ENCODE measurements around the gene ABHD12. TPM values are rescaled to one million over a fixed set of nuclear protein-coding genes. Genes with fewer than 3 reads are reported as not detected.
"Not testable (repeated sequence)": the region's sequence is repeated elsewhere in the genome, so short reads cannot be mapped to it uniquely, and the experiment has no call there.

The ABHD12 gene
- total and polyA plus RNA-seq, 2 donors (not counting 3 experiments of a cell fraction or from before 2014, with no cell fraction given) = 19.2 to 36.0 TPM

DNA sequence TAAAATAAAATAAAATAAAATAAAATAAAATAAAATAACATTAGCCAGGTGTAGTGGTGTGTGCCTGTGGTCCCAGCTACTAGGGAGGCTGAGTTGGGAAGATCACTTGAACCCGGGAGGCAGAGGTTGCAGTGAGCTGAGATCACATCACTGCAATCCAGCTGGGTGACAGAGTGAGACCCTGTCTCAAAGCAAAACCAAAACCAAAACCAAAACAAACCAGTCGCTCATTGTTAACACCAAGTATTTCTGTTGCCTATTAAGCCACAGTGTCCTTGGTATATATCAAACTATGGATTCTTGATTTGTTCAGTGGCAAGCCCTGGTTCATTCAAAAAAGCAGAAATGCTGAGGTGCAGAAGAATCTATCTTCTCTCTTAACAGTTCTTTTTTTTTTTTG lies 77.0 kb downstream of the ABHD12 start:
- Histone ChIP-seq H3K9ac (replicated peaks; ENCODE audit: extremely low read depth, insufficient read depth, low read length) (no peak overlapping the region), H3K4me2 (ENCODE audit: insufficient read depth, low read length) (no peak overlapping the region), H3K9me1 (replicated peaks; ENCODE audit: control insufficient read depth, extremely low read depth, insufficient read depth, low read length) (no peaks in the 10 kb centered on the region), H2AFZ (ENCODE audit: low read depth, low read length) (no peak overlapping the region), H3K79me2 (ENCODE audit: control insufficient read depth, insufficient read depth, low read length) (no peaks in the 10 kb centered on the region), H4K20me1 (replicated peaks; ENCODE audit: control insufficient read depth, extremely low read depth, insufficient read depth, low read length) (no peaks in the 10 kb centered on the region), H3K36me3 (ENCODE audit: control insufficient read depth in 2 of 2, extremely low read depth in 1 of 2, insufficient read depth in 2 of 2, low read length in 2 of 2) (no peaks in the 10 kb centered on the region), H3K4me1 (ENCODE audit: control insufficient read depth, extremely low read depth, insufficient read depth, low read length) (peaks cover 16% of the 10 kb centered on the region), H3K27me3 (ENCODE audit: control insufficient read depth in 2 of 2, insufficient read depth in 2 of 2, low read length in 2 of 2) (no peaks in the 10 kb centered on the region), H3K9me3 (replicated peaks; ENCODE audit: control insufficient read depth, insufficient read depth, low read length) (no peaks in the 10 kb centered on the region), H3K4me3 (replicated peaks in 1 of 3; ENCODE audit: insufficient read depth in 1 of 3, low read depth in 1 of 3, low read length in 3 of 3) (no peak overlapping the region), H3K27ac (ENCODE audit: insufficient read depth, low read depth, low read length) (no peak overlapping the region)
- TF ChIP-seq GATA2 (IDR thresholded peaks at IDR 0.05; ENCODE audit: insufficient read depth, insufficient read length, low read depth, low read length) (no peak), MYC (IDR thresholded peaks at IDR 0.05; ENCODE audit: low read depth, low read length) (no peak), FOS (IDR thresholded peaks at IDR 0.05; ENCODE audit: borderline replicate concordance, insufficient read depth, low read length) (no peak), POLR2AphosphoS5 (IDR thresholded peaks at IDR 0.05; ENCODE audit: insufficient read depth, low read depth, low read length) (no peak), POLR2A (IDR thresholded peaks at IDR 0.05; ENCODE audit: low read depth, low read length) (no peak), JUN (IDR thresholded peaks at IDR 0.05; ENCODE audit: borderline replicate concordance, insufficient read depth, insufficient read length, low read depth) (no peak), EZH2 (IDR thresholded peaks at IDR 0.05; ENCODE audit: borderline replicate concordance, low read depth, low read length, severe bottlenecking) (no peak)
- TF ChIP-seq, protein P1, sequence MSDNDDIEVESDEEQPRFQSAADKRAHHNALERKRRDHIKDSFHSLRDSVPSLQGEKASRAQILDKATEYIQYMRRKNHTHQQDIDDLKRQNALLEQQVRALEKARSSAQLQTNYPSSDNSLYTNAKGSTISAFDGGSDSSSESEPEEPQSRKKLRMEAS (IDR thresholded peaks at IDR 0.05; ENCODE audit: insufficient read depth, insufficient read length) = no peak
- TF ChIP-seq, protein P2, sequence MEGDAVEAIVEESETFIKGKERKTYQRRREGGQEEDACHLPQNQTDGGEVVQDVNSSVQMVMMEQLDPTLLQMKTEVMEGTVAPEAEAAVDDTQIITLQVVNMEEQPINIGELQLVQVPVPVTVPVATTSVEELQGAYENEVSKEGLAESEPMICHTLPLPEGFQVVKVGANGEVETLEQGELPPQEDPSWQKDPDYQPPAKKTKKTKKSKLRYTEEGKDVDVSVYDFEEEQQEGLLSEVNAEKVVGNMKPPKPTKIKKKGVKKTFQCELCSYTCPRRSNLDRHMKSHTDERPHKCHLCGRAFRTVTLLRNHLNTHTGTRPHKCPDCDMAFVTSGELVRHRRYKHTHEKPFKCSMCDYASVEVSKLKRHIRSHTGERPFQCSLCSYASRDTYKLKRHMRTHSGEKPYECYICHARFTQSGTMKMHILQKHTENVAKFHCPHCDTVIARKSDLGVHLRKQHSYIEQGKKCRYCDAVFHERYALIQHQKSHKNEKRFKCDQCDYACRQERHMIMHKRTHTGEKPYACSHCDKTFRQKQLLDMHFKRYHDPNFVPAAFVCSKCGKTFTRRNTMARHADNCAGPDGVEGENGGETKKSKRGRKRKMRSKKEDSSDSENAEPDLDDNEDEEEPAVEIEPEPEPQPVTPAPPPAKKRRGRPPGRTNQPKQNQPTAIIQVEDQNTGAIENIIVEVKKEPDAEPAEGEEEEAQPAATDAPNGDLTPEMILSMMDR (IDR thresholded peaks at IDR 0.05; ENCODE audit: extremely low read depth in 1 of 2, insufficient read depth in 1 of 2, low read depth in 1 of 2, low read length in 2 of 2) = no peak
- intact Hi-C loops (cut with micrococcal nuclease) (no loop called here), dilution Hi-C loops (cut with MboI; ENCODE audit: extremely low pct_ligation_motif_present, low sequenced_read_pairs) (no loop called here)
- POLR2A ChIA-PET = no interaction called here
- CTCF ChIA-PET = interaction anchor here (2.5 kb wide), 1 partner anchor 85 kb away, joined by 21 read pairs; no protein-coding TSS in a partner anchor
- DNase-seq (ENCODE audit: low read depth, low spot score) = no peak
- no peak for FAIRE-seq
- no TSS peak for BruUV-seq (replicated peaks)

DNA sequence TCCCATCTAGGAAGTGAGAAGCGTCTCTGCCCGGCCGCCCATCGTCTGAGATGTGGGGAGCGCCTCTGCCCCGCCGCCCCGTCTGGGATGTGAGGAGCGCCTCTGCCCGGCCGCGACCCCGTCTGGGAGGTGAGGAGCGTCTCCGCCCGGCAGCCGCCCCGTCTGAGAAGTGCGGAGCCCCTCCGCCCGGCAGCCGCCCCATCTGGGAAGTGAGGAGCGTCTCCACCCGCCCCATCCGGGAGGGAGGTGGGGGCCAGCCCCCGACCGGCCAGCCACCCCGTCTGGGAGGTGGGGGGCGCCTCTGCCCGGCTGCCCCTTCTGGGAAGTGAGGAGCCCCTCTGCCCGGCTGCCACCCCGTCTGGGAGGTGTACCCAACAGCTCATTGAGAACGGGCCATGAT lies 77.9 kb downstream of the ABHD12 start:
- H4K20me1 ChIP-seq (replicated peaks; ENCODE audit: control insufficient read depth, extremely low read depth, insufficient read depth, low read length); CTCF ChIA-PET; H3K4me3 ChIP-seq (replicated peaks in 1 of 3; ENCODE audit: insufficient read depth in 1 of 3, low read depth in 1 of 3, low read length in 3 of 3); H3K9me3 ChIP-seq (replicated peaks; ENCODE audit: control insufficient read depth, insufficient read depth, low read length); H3K4me2 ChIP-seq (ENCODE audit: insufficient read depth, low read length); H3K9ac ChIP-seq (replicated peaks; ENCODE audit: extremely low read depth, insufficient read depth, low read length); DNase-seq (ENCODE audit: low read depth, low spot score); dilution Hi-C loops (cut with MboI; ENCODE audit: extremely low pct_ligation_motif_present, low sequenced_read_pairs); H3K27ac ChIP-seq (ENCODE audit: insufficient read depth, low read depth, low read length); H3K79me2 ChIP-seq (ENCODE audit: control insufficient read depth, insufficient read depth, low read length); H2AFZ ChIP-seq (ENCODE audit: low read depth, low read length); FAIRE-seq; H3K9me1 ChIP-seq (replicated peaks; ENCODE audit: control insufficient read depth, extremely low read depth, insufficient read depth, low read length); BruUV-seq (replicated peaks); POLR2A ChIA-PET; intact Hi-C loops (cut with micrococcal nuclease); H3K36me3 ChIP-seq (ENCODE audit: control insufficient read depth in 2 of 2, extremely low read depth in 1 of 2, insufficient read depth in 2 of 2, low read length in 2 of 2); H3K27me3 ChIP-seq (ENCODE audit: control insufficient read depth in 2 of 2, insufficient read depth in 2 of 2, low read length in 2 of 2): not testable (repeated sequence)
- peaks cover 16% of the 10 kb centered on the region for H3K4me1 ChIP-seq (ENCODE audit: control insufficient read depth, extremely low read depth, insufficient read depth, low read length)
